A673 (cell line): ENCODE results near the gene SART1. TPM values are rescaled to one million over a fixed set of nuclear protein-coding genes. Genes with fewer than 3 reads are reported as not detected.

Experiments
- BruUV-seq: library from RNA; stranded (reverse); fragments of 400-500 nt; replicated peaks from 2 replicates; lab custom pipeline; 2021; lab: Mats Ljungman, UMichigan
- CTCF ChIA-PET: fragments of 300-600 bp; sonication (Branson Sonifier 250); formaldehyde crosslinking; loops from one replicate; lab custom pipeline; 2022; ENCODE audit warnings: antibody characterized with exemption; lab: Charles Lee
- POLR2A ChIA-PET: fragments of 300-600 bp; sonication (Branson Sonifier 250); formaldehyde crosslinking; loops from one replicate; lab custom pipeline; 2022; ENCODE audit warnings: antibody characterized with exemption; ENCODE audit not compliant: low non-redundant PET; lab: Charles Lee
- DNase-seq: peaks from one replicate; pipeline ENCODE4 v3.0.0-alpha.2; 2015; ENCODE audit warnings: low spot score
- H3K27ac ChIP-seq: fragments of 200-600 bp; sonication (generic); 2 replicates; pipeline ENCODE4 v1.5.1; 2016; ENCODE audit warnings: mixed run types, low read depth, mild to moderate bottlenecking, mixed read lengths, antibody characterized with exemption, low read length; ENCODE audit not compliant: poor library complexity, severe bottlenecking
- H3K27me3 ChIP-seq: fragments of 200-600 bp; sonication (generic); replicated peaks from 2 replicates; pipeline ENCODE4 v1.6.1; 2017; ENCODE audit warnings: mixed run types, low read depth, mild to moderate bottlenecking, mixed read lengths, antibody characterized with exemption, low read length; ENCODE audit not compliant: insufficient read depth, poor library complexity
- H3K36me3 ChIP-seq: fragments of 200-600 bp; sonication (generic); 2 replicates; pipeline ENCODE4 v1.6.1; 2016; ENCODE audit warnings: mixed run types, mild to moderate bottlenecking, mixed read lengths, antibody characterized with exemption, low read length; ENCODE audit not compliant: insufficient read depth, poor library complexity, severe bottlenecking
- H3K4me1 ChIP-seq: fragments of 200-600 bp; sonication (generic); 2 replicates; pipeline ENCODE4 v1.6.1; 2017; ENCODE audit warnings: mixed run types, mild to moderate bottlenecking, mixed read lengths, antibody characterized with exemption, low read length; ENCODE audit not compliant: insufficient read depth, poor library complexity, severe bottlenecking
- H3K4me3 ChIP-seq: fragments of 200-600 bp; sonication (generic); 2 replicates; pipeline ENCODE4 v1.5.1; 2016; ENCODE audit warnings: low read depth, mixed run types, mild to moderate bottlenecking, mixed read lengths, low read length; ENCODE audit not compliant: poor library complexity, severe bottlenecking
- H3K9me3 ChIP-seq: fragments of 200-600 bp; sonication (generic); 2 replicates; pipeline ENCODE4 v1.6.1; 2016; ENCODE audit warnings: mixed run types, low read depth, mild to moderate bottlenecking, mixed read lengths, antibody characterized with exemption, low read length; ENCODE audit not compliant: poor library complexity, severe bottlenecking
- EZH2 ChIP-seq: fragments of 200-600 bp; sonication (generic); IDR thresholded peaks from 2 replicates; pipeline ENCODE4 v1.6.1; 2017; ENCODE audit warnings: borderline replicate concordance, low read depth, mild to moderate bottlenecking, mixed read lengths, antibody characterized with exemption, low read length; ENCODE audit not compliant: poor library complexity, severe bottlenecking
- intact Hi-C: fragments of 100-400 bp; cut with micrococcal nuclease; formaldehyde crosslinking; loops from one replicate; pipeline ENCODE4 v1.10.0; 2022; ENCODE audit not compliant: unreplicated experiment
- total RNA-seq: library from RNA; stranded (reverse); gene quantifications from 2 replicates; pipeline ENCODE4 v1.2.3, GENCODE V29; 2021
- TF ChIP-seq, protein P1 (sequence below): fragments of 300-800, 200-600 bp; sonication (generic); conservative IDR thresholded peaks from 2 replicates; pipeline ENCODE4 v1.5.1; 2017; ENCODE audit warnings: low read depth, mild to moderate bottlenecking, antibody characterized with exemption, low read length, moderate library complexity, mixed read lengths

Gene SART1
- total RNA-seq, 1 experiment from 2014 or later, result 96.3 TPM

DNA sequence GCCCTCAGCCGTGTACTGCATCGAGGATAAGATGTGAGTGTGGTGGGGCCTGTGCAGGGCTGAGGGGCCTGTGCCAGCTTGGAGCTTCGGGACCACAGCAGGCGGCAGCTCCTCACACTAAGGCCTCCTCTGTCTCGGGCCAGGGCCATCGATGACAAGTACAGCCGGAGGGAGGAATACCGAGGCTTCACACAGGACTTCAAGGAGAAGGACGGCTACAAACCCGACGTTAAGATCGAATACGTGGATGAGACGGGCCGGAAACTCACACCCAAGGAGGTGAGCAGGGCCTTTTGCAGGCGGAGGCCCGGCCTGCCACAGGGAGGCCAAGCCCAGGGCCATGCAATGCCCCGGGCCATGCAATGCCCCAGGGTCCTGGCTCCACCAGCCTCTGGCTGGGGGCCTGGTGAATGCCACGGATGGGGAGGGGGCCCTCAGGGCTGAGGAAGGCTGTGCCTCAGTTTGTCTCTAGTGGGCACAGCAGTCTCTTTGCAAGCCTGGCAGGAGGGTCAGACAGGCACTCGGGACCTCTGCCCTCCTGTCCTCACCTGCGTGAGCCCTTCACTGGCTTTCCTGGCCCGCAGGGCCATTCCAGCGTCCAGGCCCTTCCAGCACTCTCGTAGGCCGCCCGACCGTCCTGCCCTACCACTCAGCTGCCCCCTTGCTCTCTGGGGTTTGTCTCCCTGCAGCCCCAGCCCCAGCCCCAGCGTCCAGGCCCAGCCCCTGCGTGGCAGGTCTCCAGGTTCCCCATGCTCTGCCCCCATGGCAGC is 16.3 kb downstream of the SART1 start:
- H3K27ac ChIP-seq, result no peak overlapping the region
- ChIA-PET POLR2A (no interaction called here), CTCF (no interaction called here)
- no TSS peak for BruUV-seq
- H3K27me3 ChIP-seq, result no peaks in the 10 kb centered on the region
- intact Hi-C loops, result no loop called here
- H3K4me3 ChIP-seq, result no peak overlapping the region
- no peaks in the 10 kb centered on the region for H3K9me3 ChIP-seq
- H3K36me3 ChIP-seq, result peaks cover 43% of the 10 kb centered on the region
- no peaks in the 10 kb centered on the region for H3K4me1 ChIP-seq
- TF ChIP-seq, protein P1, sequence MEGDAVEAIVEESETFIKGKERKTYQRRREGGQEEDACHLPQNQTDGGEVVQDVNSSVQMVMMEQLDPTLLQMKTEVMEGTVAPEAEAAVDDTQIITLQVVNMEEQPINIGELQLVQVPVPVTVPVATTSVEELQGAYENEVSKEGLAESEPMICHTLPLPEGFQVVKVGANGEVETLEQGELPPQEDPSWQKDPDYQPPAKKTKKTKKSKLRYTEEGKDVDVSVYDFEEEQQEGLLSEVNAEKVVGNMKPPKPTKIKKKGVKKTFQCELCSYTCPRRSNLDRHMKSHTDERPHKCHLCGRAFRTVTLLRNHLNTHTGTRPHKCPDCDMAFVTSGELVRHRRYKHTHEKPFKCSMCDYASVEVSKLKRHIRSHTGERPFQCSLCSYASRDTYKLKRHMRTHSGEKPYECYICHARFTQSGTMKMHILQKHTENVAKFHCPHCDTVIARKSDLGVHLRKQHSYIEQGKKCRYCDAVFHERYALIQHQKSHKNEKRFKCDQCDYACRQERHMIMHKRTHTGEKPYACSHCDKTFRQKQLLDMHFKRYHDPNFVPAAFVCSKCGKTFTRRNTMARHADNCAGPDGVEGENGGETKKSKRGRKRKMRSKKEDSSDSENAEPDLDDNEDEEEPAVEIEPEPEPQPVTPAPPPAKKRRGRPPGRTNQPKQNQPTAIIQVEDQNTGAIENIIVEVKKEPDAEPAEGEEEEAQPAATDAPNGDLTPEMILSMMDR, result no peak
- no peak for TF ChIP-seq EZH2
- DNase-seq, result no peak

DNA sequence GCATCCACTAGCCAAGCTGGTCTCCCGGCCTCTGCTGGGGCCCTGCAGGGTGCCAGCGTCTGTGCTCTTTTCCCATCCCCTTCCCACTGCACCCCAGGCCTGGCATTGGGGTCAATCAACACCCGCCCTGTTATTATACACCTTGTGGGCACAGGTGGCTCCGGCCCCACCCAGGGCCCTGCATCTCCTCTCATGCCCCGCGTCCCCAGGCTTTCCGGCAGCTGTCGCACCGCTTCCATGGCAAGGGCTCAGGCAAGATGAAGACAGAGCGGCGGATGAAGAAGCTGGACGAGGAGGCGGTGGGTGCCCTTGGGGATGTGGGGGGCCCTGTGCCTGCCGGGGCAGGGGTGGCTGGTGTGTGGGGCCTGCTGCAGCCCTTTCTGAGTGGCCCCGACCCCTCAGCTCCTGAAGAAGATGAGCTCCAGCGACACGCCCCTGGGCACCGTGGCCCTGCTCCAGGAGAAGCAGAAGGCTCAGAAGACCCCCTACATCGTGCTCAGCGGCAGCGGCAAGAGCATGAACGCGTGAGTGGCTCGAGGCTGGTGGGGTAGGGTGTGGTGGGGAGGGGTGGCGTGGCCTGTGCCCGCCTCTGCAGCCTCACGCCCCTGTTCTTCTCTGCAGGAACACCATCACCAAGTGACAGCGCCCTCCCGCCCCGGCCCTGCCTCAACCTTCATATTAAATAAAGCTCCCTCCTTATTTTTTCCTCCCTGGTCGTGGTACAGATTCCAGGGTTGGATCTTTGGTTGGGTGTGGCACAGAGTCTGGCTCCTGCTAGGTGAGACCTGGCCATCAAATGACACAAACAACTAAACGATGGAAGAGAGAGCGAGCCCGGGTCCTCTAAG is 17.1 kb downstream of the SART1 start:
- Histone ChIP-seq H3K27ac (no peak overlapping the region), H3K27me3 (no peaks in the 10 kb centered on the region), H3K4me3 (no peak overlapping the region), H3K36me3 (peaks cover 37% of the 10 kb centered on the region), H3K4me1 (no peaks in the 10 kb centered on the region), H3K9me3 (no peaks in the 10 kb centered on the region)
- TF ChIP-seq, protein P1, result no peak
- TF ChIP-seq EZH2, result no peak
- CTCF ChIA-PET, result no interaction called here
- DNase-seq, result no peak
- POLR2A ChIA-PET, result no interaction called here
- intact Hi-C loops, result no loop called here
- no TSS peak for BruUV-seq

DNA sequence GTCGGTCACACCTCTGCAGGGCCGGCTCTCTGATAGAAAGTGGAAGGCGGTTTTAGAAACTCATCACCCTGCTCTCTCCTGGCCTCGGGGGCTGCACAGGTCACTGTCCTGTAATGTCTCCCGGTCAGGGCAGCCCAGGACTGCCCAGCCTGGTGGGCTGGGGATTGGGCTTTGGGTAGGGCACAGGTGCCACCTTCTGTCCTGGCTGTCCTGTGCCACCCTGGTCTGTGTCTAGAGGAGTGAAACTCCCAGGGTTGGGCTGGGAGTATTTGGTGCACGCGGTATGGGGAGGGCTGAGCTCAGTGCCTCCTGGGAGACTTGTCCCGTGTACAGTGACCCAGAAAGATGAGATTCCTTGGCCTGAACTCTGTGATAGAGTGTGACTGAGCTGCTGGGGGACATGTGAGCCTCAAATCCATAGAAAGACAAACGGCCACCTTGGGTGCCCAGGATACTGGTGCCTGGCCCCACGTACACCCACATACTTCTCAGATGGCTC is 17.8 kb downstream of the SART1 start:
- Histone ChIP-seq H3K4me3 (no peak overlapping the region), H3K4me1 (no peaks in the 10 kb centered on the region), H3K36me3 (peaks cover 35% of the 10 kb centered on the region), H3K27ac (no peak overlapping the region), H3K27me3 (no peaks in the 10 kb centered on the region), H3K9me3 (no peaks in the 10 kb centered on the region)
- intact Hi-C loops, result no loop called here
- no peak for DNase-seq
- POLR2A ChIA-PET, result no interaction called here
- TF ChIP-seq EZH2, result no peak
- TF ChIP-seq, protein P1, result no peak
- CTCF ChIA-PET, result no interaction called here
- BruUV-seq, result TSS peak; percentile 11
